DND-41 (cell line): ENCODE data around the gene CSNK2A1.

Source experiments
- ATAC-seq: fragments of 200-7000 bp; cut with Tn5 transposase; 3 replicates; pipeline ENCODE4 v1.9.1; 2021; ENCODE audit warnings: low read depth; ENCODE audit not compliant: insufficient read depth
- DNase-seq: peaks from one replicate; pipeline ENCODE4 v3.0.0-alpha.2; 2020
- H2AFZ ChIP-seq: 2 replicates; pipeline ENCODE4 v1.6.0; 2012; ENCODE audit warnings: low read depth, low read length
- H3K27ac ChIP-seq: 2 replicates; pipeline ENCODE4 v1.5.1; 2012; ENCODE audit warnings: low read length, inconsistent platforms
- H3K27me3 ChIP-seq: fragments of 200-600 bp; sonication (generic); 2 replicates; pipeline ENCODE4 v1.6.0; 2012; ENCODE audit warnings: low read length, mild to moderate bottlenecking, inconsistent platforms; ENCODE audit not compliant: insufficient read depth, poor library complexity
- H3K36me3 ChIP-seq: 2 replicates; pipeline ENCODE4 v1.5.1; 2012; ENCODE audit warnings: low read length, inconsistent platforms; ENCODE audit not compliant: insufficient read depth
- H3K4me1 ChIP-seq: 2 replicates; pipeline ENCODE4 v1.5.1; 2012; ENCODE audit warnings: mild to moderate bottlenecking, low read length; ENCODE audit not compliant: insufficient read depth
- H3K4me2 ChIP-seq: 2 replicates; pipeline ENCODE4 v1.6.0; 2012; ENCODE audit warnings: mild to moderate bottlenecking, moderate library complexity, low read length, inconsistent platforms; ENCODE audit not compliant: insufficient read depth
- H3K4me3 ChIP-seq, 2 experiments: fragments of 200-600 bp in 1 of 2; shearing (Covaris generic) in 1 of 2; 2 replicates each; pipeline ENCODE4 v1.5.1; 2012 to 2016; ENCODE audit warnings: inconsistent platforms in 2 of 2, low read length in 2 of 2, mild to moderate bottlenecking in 2 of 2, low read depth in 1 of 2, moderate library complexity in 1 of 2
- H3K79me2 ChIP-seq: 2 replicates; pipeline ENCODE4 v1.6.0; 2012; ENCODE audit warnings: low read length, inconsistent platforms; ENCODE audit not compliant: insufficient read depth
- H3K9ac ChIP-seq: 2 replicates; pipeline ENCODE4 v1.6.0; 2012; ENCODE audit warnings: low read depth, mild to moderate bottlenecking, inconsistent platforms, low read length, moderate library complexity
- H3K9me3 ChIP-seq: 2 replicates; pipeline ENCODE4 v1.5.1; 2012; ENCODE audit warnings: low read length, moderate library complexity, mild to moderate bottlenecking, inconsistent platforms; ENCODE audit not compliant: insufficient read depth, severe bottlenecking
- H4K20me1 ChIP-seq: 2 replicates; pipeline ENCODE4 v1.6.0; 2012; ENCODE audit warnings: low read length; ENCODE audit not compliant: insufficient read depth
- EZH2 ChIP-seq: IDR thresholded peaks from 3 replicates; pipeline ENCODE4 v1.6.1; 2012; ENCODE audit warnings: borderline replicate concordance, low read depth, mild to moderate bottlenecking, moderate library complexity, low read length, inconsistent platforms; ENCODE audit not compliant: severe bottlenecking
- TF ChIP-seq, protein P1 (sequence below): IDR thresholded peaks from 2 replicates; pipeline ENCODE4 v1.5.1; 2012; ENCODE audit warnings: borderline replicate concordance, low read length, moderate library complexity, mild to moderate bottlenecking; ENCODE audit not compliant: poor library complexity, severe bottlenecking; ENCODE audit errors: extremely low read depth

Gene CSNK2A1

DNA sequence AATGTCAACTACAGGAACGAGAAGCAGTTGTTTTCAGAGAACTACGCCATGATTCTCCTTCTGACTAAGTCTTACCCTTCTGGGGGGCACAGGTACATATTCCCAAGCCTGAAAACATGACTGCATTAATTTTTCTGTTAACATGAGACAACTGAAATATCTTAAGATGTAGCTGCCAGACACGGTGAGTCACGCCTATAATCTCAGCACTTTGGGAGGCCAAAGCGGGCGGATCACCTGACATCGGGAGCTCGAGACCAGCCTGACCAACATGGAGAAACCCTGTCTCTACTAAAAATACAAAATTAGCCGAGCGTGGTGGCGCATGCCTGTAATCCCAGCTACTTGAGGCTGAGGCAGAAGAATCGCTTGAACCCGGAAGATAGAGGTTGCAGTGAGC, 103.0 kb downstream of the CSNK2A1 start:
- DNase-seq: no peak
- Histone ChIP-seq H2AFZ (no peak overlapping the region), H3K27ac (no peak overlapping the region; the same call in 1 of the 2 replicates), H3K4me3 (no peak overlapping the region), H3K79me2 (peaks cover 13% of the 10 kb centered on the region; the same call in 1 of the 2 replicates), H4K20me1 (peaks cover 40% of the 10 kb centered on the region), H3K9ac (no peak overlapping the region), H3K4me1 (peaks cover 51% of the 10 kb centered on the region), H3K4me2 (no peak overlapping the region), H3K36me3 (peaks cover 82% of the 10 kb centered on the region), H3K9me3 (no peaks in the 10 kb centered on the region), H3K27me3 (no peaks in the 10 kb centered on the region)
- TF ChIP-seq, protein P1, sequence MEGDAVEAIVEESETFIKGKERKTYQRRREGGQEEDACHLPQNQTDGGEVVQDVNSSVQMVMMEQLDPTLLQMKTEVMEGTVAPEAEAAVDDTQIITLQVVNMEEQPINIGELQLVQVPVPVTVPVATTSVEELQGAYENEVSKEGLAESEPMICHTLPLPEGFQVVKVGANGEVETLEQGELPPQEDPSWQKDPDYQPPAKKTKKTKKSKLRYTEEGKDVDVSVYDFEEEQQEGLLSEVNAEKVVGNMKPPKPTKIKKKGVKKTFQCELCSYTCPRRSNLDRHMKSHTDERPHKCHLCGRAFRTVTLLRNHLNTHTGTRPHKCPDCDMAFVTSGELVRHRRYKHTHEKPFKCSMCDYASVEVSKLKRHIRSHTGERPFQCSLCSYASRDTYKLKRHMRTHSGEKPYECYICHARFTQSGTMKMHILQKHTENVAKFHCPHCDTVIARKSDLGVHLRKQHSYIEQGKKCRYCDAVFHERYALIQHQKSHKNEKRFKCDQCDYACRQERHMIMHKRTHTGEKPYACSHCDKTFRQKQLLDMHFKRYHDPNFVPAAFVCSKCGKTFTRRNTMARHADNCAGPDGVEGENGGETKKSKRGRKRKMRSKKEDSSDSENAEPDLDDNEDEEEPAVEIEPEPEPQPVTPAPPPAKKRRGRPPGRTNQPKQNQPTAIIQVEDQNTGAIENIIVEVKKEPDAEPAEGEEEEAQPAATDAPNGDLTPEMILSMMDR: no peak
- ATAC-seq: no peak

DNA sequence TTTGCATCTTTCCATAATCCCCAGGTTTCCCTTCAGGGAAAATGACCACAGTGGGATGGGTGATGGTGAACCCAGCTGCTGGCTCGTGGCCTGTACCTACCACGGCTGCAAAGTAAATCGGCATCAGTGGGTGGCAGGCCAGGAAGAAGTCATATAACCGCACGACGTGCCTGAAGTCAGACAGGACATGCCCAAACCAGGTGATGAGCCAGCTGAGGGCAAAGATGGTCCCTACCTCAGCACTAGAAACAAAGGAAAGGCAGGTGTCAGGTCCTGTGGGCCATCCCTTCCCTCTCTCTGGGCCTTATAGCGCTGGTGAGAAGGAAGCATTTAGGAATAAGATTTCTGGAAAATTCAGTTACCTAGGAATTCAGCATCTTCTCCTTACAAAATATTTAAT, 103.4 kb downstream of the CSNK2A1 start:
- Histone ChIP-seq H4K20me1 (peaks cover 35% of the 10 kb centered on the region), H3K36me3 (peaks cover 82% of the 10 kb centered on the region), H3K4me2 (peak overlapping the region; percentile 53; the same call in 1 of the 2 replicates), H3K9ac (no peak overlapping the region), H3K27me3 (no peaks in the 10 kb centered on the region), H3K79me2 (peaks cover 9% of the 10 kb centered on the region; the same call in 1 of the 2 replicates), H3K27ac (peak overlapping the region; percentile 78; the same call in 1 of the 2 replicates), H3K9me3 (no peaks in the 10 kb centered on the region), H2AFZ (no peak overlapping the region), H3K4me3 (no peak overlapping the region), H3K4me1 (peaks cover 51% of the 10 kb centered on the region)
- TF ChIP-seq, protein P1: no peak
- TF ChIP-seq EZH2: no peak
- DNase-seq (no peak), ATAC-seq (no peak)

DNA sequence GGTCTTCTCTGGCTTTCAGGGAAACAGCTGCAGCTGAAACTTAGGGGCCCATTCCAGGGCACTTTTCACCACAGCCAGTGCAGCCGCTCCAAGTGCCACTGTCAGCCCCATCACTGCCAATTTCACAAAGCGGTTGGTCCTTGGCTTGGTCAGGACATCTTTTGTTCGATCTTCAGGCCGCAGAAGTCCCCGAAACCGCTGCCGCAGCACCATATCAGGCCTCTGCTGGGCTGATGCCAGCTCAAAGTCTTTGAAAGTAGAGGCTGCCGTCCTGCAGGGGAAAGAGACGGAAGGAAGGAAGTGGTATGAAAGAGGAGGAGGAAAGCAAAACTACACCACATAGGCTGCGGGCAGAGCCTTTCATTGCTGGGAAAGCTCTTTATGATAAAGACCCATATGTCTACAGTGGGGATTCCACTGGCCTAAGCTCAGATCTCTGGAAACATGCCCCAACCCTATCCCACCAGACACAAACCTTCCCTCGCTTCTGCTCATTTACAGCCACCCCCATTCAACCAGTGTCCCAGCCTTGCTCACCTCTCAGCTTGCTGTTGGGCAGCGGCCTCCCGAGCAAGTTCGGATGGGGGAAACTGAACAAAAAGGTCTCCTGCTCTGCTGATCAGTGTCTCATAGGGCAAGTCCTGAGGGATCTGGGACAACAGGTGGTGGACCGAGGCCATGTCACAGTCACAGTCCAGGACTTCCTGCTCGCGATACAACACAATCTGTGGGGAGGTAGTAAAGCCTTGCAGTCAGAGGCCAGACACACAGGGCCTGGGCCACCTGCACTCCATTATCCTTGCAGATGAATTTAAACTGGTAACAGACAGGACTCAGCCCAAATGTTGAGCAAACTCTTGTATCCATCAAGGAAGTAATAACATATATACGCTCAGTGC, 104.8 kb downstream of the CSNK2A1 start:
- Histone ChIP-seq H3K36me3 (peaks cover 77% of the 10 kb centered on the region), H2AFZ (no peak overlapping the region), H3K27ac (peak overlapping the region; percentile 78), H3K4me3 (peak overlapping the region in 1 of 2 experiments; percentile 35; a peak in 2 of 4 replicates), H4K20me1 (peaks cover 35% of the 10 kb centered on the region), H3K9ac (peak overlapping the region; percentile 35), H3K27me3 (no peaks in the 10 kb centered on the region), H3K79me2 (no peaks in the 10 kb centered on the region), H3K9me3 (no peaks in the 10 kb centered on the region), H3K4me2 (peak overlapping the region; percentile 53), H3K4me1 (peaks cover 51% of the 10 kb centered on the region)
- peak; percentile 85 for ATAC-seq
- TF ChIP-seq, protein P1: no peak
- no peak for TF ChIP-seq EZH2
- peak; percentile 90 for DNase-seq
